HEK293 (cell line): ENCODE results near the gene SRSF9.

Source experiments
- SP2 ChIP-seq: fragments of 450-650 bp; formaldehyde crosslinking; IDR thresholded peaks from 2 replicates; pipeline ENCODE4 v1.5.1; 2016; ENCODE audit warnings: missing biosample characterization, missing genetic modification characterization
- WT1 ChIP-seq: fragments of 450-650 bp; formaldehyde crosslinking; IDR thresholded peaks from 2 replicates; pipeline ENCODE4 v1.5.1; 2016; ENCODE audit warnings: missing biosample characterization, missing genetic modification characterization
- ZBTB11 ChIP-seq: fragments of 450-650 bp; formaldehyde crosslinking; conservative IDR thresholded peaks from 2 replicates; pipeline ENCODE4 v1.5.1; 2016; ENCODE audit warnings: low read depth, missing biosample characterization, missing genetic modification characterization
- ZBTB48 ChIP-seq: fragments of 450-650 bp; formaldehyde crosslinking; IDR thresholded peaks from 2 replicates; pipeline ENCODE4 v1.5.1; 2016; ENCODE audit warnings: missing biosample characterization, missing genetic modification characterization
- ZBTB7A ChIP-seq: fragments of 450-650 bp; formaldehyde crosslinking; IDR thresholded peaks from 2 replicates; pipeline ENCODE4 v1.5.1; 2016; ENCODE audit warnings: low read depth, missing biosample characterization, missing genetic modification characterization
- ZNF146 ChIP-seq: fragments of 450-650 bp; formaldehyde crosslinking; IDR thresholded peaks from 2 replicates; pipeline ENCODE4 v1.5.1; 2016; ENCODE audit warnings: missing biosample characterization, missing genetic modification characterization
- ZNF23 ChIP-seq: fragments of 450-650 bp; formaldehyde crosslinking; IDR thresholded peaks from 2 replicates; pipeline ENCODE4 v1.5.1; 2016; ENCODE audit warnings: missing biosample characterization, missing genetic modification characterization, borderline replicate concordance
- ZNF239 ChIP-seq: fragments of 450-650 bp; formaldehyde crosslinking; IDR thresholded peaks from 2 replicates; pipeline ENCODE4 v1.5.1; 2016; ENCODE audit warnings: missing biosample characterization, missing genetic modification characterization
- ZNF280D ChIP-seq: fragments of 450-650 bp; formaldehyde crosslinking; IDR thresholded peaks from 2 replicates; pipeline ENCODE4 v1.5.1; 2016; ENCODE audit warnings: missing biosample characterization, missing genetic modification characterization
- ZNF629 ChIP-seq: fragments of 450-650 bp; formaldehyde crosslinking; IDR thresholded peaks from 2 replicates; pipeline ENCODE4 v1.5.1; 2017; ENCODE audit warnings: missing biosample characterization, missing genetic modification characterization
- ZNF701 ChIP-seq: fragments of 450-650 bp; formaldehyde crosslinking; IDR thresholded peaks from 2 replicates; pipeline ENCODE4 v1.5.1; 2016; ENCODE audit warnings: missing biosample characterization, missing genetic modification characterization
- ZNF792 ChIP-seq: fragments of 450-650 bp; formaldehyde crosslinking; IDR thresholded peaks from 2 replicates; pipeline ENCODE4 v1.5.1; 2016; ENCODE audit warnings: missing biosample characterization, missing genetic modification characterization
- TF ChIP-seq, protein P1 (sequence below): fragments of 450-650 bp; formaldehyde crosslinking; IDR thresholded peaks from 2 replicates; pipeline ENCODE4 v1.5.1; 2016; ENCODE audit warnings: missing biosample characterization, missing genetic modification characterization
- TF ChIP-seq, protein P2 (sequence below): fragments of 450-650 bp; formaldehyde crosslinking; IDR thresholded peaks from 2 replicates; pipeline ENCODE4 v1.5.1; 2016; ENCODE audit warnings: missing biosample characterization, missing genetic modification characterization

- TF ChIP-seq, protein P1, sequence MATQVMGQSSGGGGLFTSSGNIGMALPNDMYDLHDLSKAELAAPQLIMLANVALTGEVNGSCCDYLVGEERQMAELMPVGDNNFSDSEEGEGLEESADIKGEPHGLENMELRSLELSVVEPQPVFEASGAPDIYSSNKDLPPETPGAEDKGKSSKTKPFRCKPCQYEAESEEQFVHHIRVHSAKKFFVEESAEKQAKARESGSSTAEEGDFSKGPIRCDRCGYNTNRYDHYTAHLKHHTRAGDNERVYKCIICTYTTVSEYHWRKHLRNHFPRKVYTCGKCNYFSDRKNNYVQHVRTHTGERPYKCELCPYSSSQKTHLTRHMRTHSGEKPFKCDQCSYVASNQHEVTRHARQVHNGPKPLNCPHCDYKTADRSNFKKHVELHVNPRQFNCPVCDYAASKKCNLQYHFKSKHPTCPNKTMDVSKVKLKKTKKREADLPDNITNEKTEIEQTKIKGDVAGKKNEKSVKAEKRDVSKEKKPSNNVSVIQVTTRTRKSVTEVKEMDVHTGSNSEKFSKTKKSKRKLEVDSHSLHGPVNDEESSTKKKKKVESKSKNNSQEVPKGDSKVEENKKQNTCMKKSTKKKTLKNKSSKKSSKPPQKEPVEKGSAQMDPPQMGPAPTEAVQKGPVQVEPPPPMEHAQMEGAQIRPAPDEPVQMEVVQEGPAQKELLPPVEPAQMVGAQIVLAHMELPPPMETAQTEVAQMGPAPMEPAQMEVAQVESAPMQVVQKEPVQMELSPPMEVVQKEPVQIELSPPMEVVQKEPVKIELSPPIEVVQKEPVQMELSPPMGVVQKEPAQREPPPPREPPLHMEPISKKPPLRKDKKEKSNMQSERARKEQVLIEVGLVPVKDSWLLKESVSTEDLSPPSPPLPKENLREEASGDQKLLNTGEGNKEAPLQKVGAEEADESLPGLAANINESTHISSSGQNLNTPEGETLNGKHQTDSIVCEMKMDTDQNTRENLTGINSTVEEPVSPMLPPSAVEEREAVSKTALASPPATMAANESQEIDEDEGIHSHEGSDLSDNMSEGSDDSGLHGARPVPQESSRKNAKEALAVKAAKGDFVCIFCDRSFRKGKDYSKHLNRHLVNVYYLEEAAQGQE (tag by site-specific recombination): no peak
- no peak for TF ChIP-seq ZNF146 (tag by site-specific recombination)
- TF ChIP-seq ZBTB48 (tag by site-specific recombination): no peak
- TF ChIP-seq, protein P2, sequence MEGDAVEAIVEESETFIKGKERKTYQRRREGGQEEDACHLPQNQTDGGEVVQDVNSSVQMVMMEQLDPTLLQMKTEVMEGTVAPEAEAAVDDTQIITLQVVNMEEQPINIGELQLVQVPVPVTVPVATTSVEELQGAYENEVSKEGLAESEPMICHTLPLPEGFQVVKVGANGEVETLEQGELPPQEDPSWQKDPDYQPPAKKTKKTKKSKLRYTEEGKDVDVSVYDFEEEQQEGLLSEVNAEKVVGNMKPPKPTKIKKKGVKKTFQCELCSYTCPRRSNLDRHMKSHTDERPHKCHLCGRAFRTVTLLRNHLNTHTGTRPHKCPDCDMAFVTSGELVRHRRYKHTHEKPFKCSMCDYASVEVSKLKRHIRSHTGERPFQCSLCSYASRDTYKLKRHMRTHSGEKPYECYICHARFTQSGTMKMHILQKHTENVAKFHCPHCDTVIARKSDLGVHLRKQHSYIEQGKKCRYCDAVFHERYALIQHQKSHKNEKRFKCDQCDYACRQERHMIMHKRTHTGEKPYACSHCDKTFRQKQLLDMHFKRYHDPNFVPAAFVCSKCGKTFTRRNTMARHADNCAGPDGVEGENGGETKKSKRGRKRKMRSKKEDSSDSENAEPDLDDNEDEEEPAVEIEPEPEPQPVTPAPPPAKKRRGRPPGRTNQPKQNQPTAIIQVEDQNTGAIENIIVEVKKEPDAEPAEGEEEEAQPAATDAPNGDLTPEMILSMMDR: peak; percentile 74
- no peak for TF ChIP-seq WT1 (tag by site-specific recombination)
- no peak for TF ChIP-seq ZNF23 (tag by site-specific recombination)
- TF ChIP-seq ZBTB11 (tag by site-specific recombination): no peak
- no peak for TF ChIP-seq ZNF239
- TF ChIP-seq ZBTB7A (tag by site-specific recombination): no peak
- TF ChIP-seq ZNF792 (tag by site-specific recombination): no peak
- no peak for TF ChIP-seq ZNF701 (tag by site-specific recombination)
- TF ChIP-seq SP2: no peak
- no peak for TF ChIP-seq ZNF629 (tag by site-specific recombination)
- no peak for TF ChIP-seq ZNF280D (tag by site-specific recombination)
Observed at GRCh38 chr12:120466560-120467315, 2.8 kb downstream of the SRSF9 start.
